KMS-11 (cell line): ENCODE results near the gene FSTL3.
"Not testable (repeated sequence)": the region's sequence is repeated elsewhere in the genome, so short reads cannot be mapped to it uniquely, and the experiment has no call there.

Experiments
- H2AFZ ChIP-seq: fragments of 200-600 bp; sonication (generic); 2 replicates; pipeline ENCODE4 v1.6.1; 2016; ENCODE audit warnings: antibody characterized with exemption, mixed run types, low read depth
- H3K27ac ChIP-seq: fragments of 200-600 bp; sonication (generic); 2 replicates; pipeline ENCODE4 v1.6.1; 2016; ENCODE audit warnings: mild to moderate bottlenecking, mixed run types
- H3K27me3 ChIP-seq: fragments of 200-600 bp; sonication (generic); 2 replicates; pipeline ENCODE4 v1.6.1; 2017; ENCODE audit warnings: mild to moderate bottlenecking, low read depth, mixed run types, moderate library complexity; ENCODE audit not compliant: insufficient read depth
- H3K36me3 ChIP-seq: fragments of 200-600 bp; sonication (generic); 2 replicates; pipeline ENCODE4 v1.6.1; 2017; ENCODE audit warnings: mild to moderate bottlenecking, mixed run types; ENCODE audit not compliant: insufficient read depth
- H3K4me1 ChIP-seq: fragments of 200-600 bp; sonication (generic); 2 replicates; pipeline ENCODE4 v1.6.1; 2016; ENCODE audit warnings: mild to moderate bottlenecking, low read depth, mixed run types; ENCODE audit not compliant: poor library complexity, severe bottlenecking
- H3K4me2 ChIP-seq: fragments of 200-600 bp; sonication (generic); 2 replicates; pipeline ENCODE4 v1.7.0; 2016; ENCODE audit warnings: mild to moderate bottlenecking, mixed run types
- H3K4me3 ChIP-seq: fragments of 200-600 bp; sonication (generic); IDR thresholded peaks from 2 replicates; pipeline ENCODE4 v1.6.1; 2017; ENCODE audit warnings: low read depth, low read length, mixed read lengths; ENCODE audit not compliant: insufficient read depth
- H3K79me2 ChIP-seq: fragments of 200-600 bp; sonication (generic); 2 replicates; pipeline ENCODE4 v1.6.1; 2016; ENCODE audit warnings: low read depth, mixed run types; ENCODE audit not compliant: insufficient read depth
- H3K9ac ChIP-seq: fragments of 200-600 bp; sonication (generic); 2 replicates; pipeline ENCODE4 v1.6.1; 2016; ENCODE audit warnings: mild to moderate bottlenecking, mixed run types
- H4K20me1 ChIP-seq: fragments of 200-600 bp; sonication (generic); 2 replicates; pipeline ENCODE4 v1.6.1; 2016; ENCODE audit warnings: mild to moderate bottlenecking, mixed run types; ENCODE audit not compliant: insufficient read depth
- CTCF ChIP-seq: fragments of 200-600 bp; sonication (generic); conservative IDR thresholded peaks from 2 replicates; pipeline ENCODE4 v1.6.1; 2017; ENCODE audit warnings: low read depth, mild to moderate bottlenecking, antibody characterized with exemption, low read length, moderate library complexity, mixed read lengths

FSTL3 gene

DNA sequence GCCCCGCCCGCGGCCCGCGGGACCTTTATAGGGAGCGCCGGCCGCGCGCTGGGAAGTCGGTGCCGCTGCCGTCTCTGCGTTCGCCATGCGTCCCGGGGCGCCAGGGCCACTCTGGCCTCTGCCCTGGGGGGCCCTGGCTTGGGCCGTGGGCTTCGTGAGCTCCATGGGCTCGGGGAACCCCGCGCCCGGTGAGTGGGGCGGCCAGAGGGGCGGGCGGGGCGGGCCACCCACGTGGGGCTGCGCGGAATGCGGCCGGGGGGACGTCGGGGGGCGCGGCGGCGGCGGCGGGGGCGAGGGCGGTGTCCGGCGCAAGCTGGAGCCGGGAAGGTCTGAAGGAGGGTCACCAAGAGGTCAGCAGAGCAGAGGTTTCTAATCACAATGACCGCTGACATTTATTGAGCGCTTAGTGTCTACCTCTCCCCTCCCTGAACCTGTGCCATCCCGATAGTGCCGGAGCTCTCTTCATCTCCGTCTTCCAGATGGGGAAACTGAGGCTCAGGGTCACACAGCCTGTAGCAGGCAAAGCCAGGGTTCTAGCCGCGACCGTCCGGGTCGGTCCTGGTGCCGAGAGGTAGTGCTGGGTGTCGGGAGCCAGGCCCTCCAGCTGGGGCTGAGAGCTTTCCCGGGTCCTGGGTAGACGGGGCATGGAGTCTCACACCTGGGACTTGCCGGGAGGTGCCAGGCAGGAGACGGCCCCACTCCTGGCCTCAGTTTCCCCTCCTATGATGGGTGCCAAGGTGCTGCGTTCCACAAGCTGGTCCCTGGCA is at the start of gene FSTL3:
FSTL3 (plus strand) TSS at position 54 of the 767 bp plus-strand sequence; CDS start at position 86, 32 bp downstream.
- no peaks in the 10 kb centered on the region for H4K20me1 ChIP-seq
- H3K79me2 ChIP-seq = no peaks in the 10 kb centered on the region
- H2AFZ ChIP-seq = no peak within 1 kb of the TSS
- H3K27ac ChIP-seq = no peak within 1 kb of the TSS
- H3K4me1 ChIP-seq = peaks cover 10% of the 10 kb centered on the region
- H3K9ac ChIP-seq = no peak within 1 kb of the TSS
- peaks cover 54% of the 10 kb centered on the region for H3K27me3 ChIP-seq
- no peak within 1 kb of the TSS for H3K4me2 ChIP-seq
- no peak for TF ChIP-seq CTCF
- no peak within 1 kb of the TSS for H3K4me3 ChIP-seq
- H3K36me3 ChIP-seq = no peaks in the 10 kb centered on the region

GRCh38 chr19:626566-626965 is 49.6 kb upstream of the FSTL3 start:
- not testable (repeated sequence) for H2AFZ ChIP-seq, H3K4me3 ChIP-seq, H3K9ac ChIP-seq, H3K79me2 ChIP-seq, H3K27me3 ChIP-seq, H3K36me3 ChIP-seq, H3K27ac ChIP-seq, H3K4me1 ChIP-seq, H3K4me2 ChIP-seq, H4K20me1 ChIP-seq

GRCh38 chr19:628168-628567 is 48.0 kb upstream of the FSTL3 start:
- no peak overlapping the region for H3K27ac ChIP-seq
- no peak overlapping the region for H2AFZ ChIP-seq
- no peaks in the 10 kb centered on the region for H3K36me3 ChIP-seq
- no peaks in the 10 kb centered on the region for H4K20me1 ChIP-seq
- peak; percentile 26; the same call in 1 of the 2 replicates for TF ChIP-seq CTCF
- no peak overlapping the region for H3K4me2 ChIP-seq
- no peak overlapping the region for H3K4me3 ChIP-seq
- H3K4me1 ChIP-seq = peaks cover 11% of the 10 kb centered on the region
- no peak overlapping the region for H3K9ac ChIP-seq
- peaks cover 17% of the 10 kb centered on the region for H3K79me2 ChIP-seq
- no peaks in the 10 kb centered on the region for H3K27me3 ChIP-seq

GRCh38 chr19:629515-629914 is 46.7 kb upstream of the FSTL3 start:
- not testable (repeated sequence) for H4K20me1 ChIP-seq, H3K36me3 ChIP-seq, H3K27ac ChIP-seq, H3K27me3 ChIP-seq, H3K4me3 ChIP-seq, H3K9ac ChIP-seq, H2AFZ ChIP-seq, H3K4me2 ChIP-seq
- H3K4me1 ChIP-seq = peaks cover 11% of the 10 kb centered on the region
- peaks cover 17% of the 10 kb centered on the region for H3K79me2 ChIP-seq

- no peak for TF ChIP-seq CTCF
- Histone ChIP-seq H3K79me2 (peaks cover 20% of the 10 kb centered on the region), H3K27me3 (no peaks in the 10 kb centered on the region), H4K20me1 (no peaks in the 10 kb centered on the region), H2AFZ (no peak overlapping the region), H3K4me3 (no peak overlapping the region), H3K4me2 (no peak overlapping the region), H3K36me3 (no peaks in the 10 kb centered on the region), H3K9ac (no peak overlapping the region), H3K4me1 (peaks cover 11% of the 10 kb centered on the region), H3K27ac (no peak overlapping the region)
These were observed 46.1 kb upstream of the FSTL3 start for GRCh38 chr19:629961-630714.
